GM19025 (cell line): Measurements from ENCODE around the gene ANXA8L1.
"Not testable (repeated sequence)": the region's sequence is repeated elsewhere in the genome, so short reads cannot be mapped to it uniquely, and the experiment has no call there.

Experiments used
- ATAC-seq: cut with Tn5 transposase; IDR thresholded peaks from one replicate; pipeline ENCODE4 v1.9.1; 2021; ENCODE audit warnings: mild to moderate bottlenecking, low read depth, moderate library complexity; ENCODE audit not compliant: unreplicated experiment

ANXA8L1 gene

DNA sequence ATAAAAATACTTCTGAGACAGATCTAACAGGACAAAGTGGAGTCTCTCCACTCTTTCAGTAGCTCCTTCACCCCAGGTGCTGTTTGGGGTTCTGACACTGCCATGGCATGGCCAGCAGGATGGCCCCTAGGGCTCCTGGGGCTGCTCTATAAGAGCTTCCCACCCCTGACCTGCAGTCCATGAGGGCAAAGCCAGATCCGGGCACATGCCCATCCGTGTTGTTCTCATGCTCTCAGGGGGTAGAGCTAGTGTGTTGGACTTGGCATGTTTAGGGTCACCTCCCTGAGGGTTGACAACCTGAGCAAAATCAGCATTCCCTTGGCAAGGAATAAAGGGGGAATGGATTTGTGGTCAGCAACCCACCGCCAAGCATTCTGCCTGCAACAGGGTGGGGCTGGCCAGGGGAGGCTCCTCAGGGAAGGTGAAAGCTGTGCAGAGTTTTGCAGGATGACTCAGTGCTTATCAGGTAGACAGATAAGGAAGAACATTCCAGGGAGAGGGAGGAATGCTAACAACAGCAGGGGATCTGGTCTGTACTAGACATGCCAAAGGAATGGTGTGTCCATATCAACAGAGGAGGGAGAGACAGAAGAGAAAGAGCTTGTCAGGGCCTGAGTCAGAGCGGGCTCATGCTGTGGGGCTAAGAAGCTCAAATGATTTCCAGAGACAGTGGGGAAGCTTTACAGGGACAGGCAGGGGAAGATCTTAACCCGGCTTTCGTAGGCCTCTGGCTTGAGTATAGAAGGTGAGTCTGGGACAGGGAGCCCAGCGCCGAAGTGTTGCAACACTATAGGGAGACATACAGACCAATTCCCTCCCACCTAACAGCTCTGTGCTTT, 21.1 kb downstream of the ANXA8L1 start:
- ATAC-seq = not testable (repeated sequence)

- ATAC-seq = not testable (repeated sequence)
Measured at GRCh38 chr10:46397767-46398166, 22.2 kb downstream of the ANXA8L1 start.

GRCh38 chr10:46398212-46398886, 22.8 kb downstream of the ANXA8L1 start:
- ATAC-seq = not testable (repeated sequence)

DNA sequence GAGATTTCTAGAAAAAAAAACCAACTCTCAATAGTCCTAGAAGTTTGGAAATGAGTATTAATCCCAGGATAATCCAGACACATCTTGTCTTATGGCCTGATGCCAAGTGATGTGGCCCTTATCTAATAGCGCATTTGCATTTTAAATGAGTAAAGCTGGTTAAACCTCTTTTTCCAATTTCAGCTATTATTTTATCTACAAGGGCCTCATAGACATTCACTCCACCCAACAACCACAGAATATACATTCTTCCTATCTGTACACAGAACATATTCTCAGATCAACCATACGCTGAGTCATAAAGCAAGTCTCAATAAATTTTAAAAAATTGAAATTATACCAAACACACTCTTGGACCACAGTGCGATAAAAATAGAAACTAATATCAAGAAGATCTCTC, 34.0 kb downstream of the ANXA8L1 start:
- not testable (repeated sequence) for ATAC-seq

DNA sequence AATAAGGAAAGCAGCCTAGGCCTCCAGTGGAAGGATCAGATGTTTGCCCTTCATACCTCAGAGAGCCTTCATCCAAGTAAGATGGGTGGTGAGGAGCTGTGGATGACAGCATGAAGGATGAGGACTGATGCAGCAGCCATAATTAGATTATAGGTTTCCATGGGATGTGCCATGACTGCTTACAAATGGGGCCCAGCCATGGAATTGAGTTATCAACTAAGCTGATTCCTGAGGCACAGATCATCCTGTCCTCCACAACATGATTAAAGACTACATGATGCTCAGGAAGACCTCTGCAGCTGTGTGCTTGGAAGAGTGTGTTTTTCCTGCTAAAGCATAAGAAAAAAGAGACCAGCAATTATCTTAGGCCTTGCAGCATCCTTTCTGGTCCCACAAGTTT, 35.5 kb downstream of the ANXA8L1 start:
- not testable (repeated sequence) for ATAC-seq

DNA sequence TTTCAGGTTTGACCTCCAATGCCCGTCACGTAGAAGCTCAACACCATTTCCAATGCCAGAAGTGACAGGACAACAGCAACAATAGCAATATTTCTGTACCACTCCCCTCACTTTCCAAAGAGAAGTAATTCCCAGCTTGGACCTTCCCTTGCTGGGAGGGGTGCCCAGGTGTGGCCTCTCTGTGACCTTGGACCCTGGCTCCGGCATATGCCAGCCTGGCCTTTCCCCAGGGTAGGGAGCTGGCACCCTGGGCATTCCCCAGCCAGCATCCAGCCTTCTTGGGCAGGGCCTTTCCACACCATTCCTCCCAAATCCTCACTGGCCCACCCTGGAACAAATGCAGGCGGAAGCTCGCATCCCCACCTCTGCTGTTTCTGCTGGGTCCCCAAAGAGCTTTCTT, 37.1 kb downstream of the ANXA8L1 start:
- not testable (repeated sequence) for ATAC-seq

DNA sequence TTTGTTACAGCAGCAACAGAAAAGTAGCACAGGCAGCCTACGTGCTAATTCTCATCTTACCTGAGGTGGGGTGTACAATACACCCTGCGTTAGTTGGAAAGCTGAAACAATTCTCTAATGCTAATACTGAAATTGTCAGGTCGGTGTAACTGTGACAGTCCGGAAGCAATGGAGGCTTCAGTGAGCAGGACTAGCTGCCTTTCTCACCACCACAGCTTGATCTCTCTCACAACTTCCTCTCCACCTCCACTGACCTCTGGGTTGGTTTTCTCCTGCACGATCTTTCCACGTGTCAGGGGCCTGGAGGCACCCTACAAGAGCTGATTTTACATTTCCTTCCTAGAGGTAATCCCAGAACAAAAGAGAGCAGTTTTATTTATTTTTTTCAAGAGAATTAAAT, 39.7 kb downstream of the ANXA8L1 start:
- ATAC-seq = not testable (repeated sequence)

GRCh38 chr10:46418283-46418682, 42.7 kb downstream of the ANXA8L1 start:
- ATAC-seq = not testable (repeated sequence)

DNA sequence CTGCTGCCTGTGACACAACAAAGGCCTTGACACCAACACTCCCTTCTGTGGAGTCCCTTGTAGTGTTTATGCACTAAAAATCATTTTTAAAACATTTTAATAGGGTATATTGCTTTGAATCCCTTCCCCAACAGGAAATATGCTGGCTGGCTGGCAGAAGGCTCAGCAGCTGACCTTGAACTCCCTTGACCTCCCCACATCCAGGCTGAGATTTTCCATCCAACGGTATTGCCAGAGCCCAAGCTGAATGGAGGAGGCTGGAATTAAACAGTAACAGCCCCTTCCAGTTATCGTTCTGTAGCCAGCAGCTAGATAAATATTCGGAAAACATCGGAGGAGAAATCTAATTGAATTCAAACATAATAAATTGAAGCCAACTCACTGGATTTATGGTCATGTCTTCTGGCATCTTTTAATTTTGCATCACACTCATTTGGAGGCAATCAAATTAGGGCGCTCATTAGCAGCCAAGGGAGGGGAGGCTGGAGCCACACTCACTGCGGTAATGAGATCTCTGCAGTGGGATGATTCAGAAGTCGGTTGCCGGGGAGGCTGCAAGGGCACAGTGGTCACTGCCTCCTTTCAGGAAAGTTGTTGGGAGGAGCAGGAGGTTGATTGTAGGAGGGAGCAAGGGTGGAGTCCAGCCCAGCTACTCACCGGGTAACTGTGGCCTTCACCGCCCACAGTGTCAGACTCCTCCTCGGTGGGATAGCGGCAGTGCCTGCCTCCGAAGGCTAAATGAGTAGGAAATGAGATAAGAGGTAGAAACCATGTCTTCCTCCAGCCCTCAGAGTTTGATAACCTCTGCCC, 44.2 kb downstream of the ANXA8L1 start:
- not testable (repeated sequence) for ATAC-seq

DNA sequence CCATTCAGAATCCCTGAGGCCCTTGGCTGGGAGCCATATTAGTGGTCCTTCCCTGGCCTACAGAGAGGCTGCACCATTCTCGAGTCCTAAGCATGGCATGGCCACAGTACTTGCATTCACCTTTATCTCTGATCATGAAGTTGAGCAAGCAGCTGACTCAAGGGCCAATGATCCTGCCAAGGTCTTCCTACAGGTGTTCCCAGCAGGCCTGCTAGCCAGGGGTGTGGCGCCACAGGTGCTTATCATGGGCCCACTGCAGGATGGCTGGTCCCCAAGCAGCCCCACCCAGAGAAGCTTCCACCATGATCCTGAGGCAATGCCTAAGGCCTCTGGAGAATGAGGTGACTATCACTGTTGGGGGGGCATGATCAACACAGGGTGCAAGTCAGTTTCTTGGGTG, 48.0 kb downstream of the ANXA8L1 start:
- ATAC-seq = not testable (repeated sequence)

GRCh38 chr10:46440942-46441341, 65.4 kb downstream of the ANXA8L1 start:
- ATAC-seq = not testable (repeated sequence)
